ENCODE results near the gene MFSD6. TPM values are rescaled to one million over a fixed set of nuclear protein-coding genes. Genes with fewer than 3 reads are reported as not detected.
"Not testable (repeated sequence)": the region's sequence is repeated elsewhere in the genome, so short reads cannot be mapped to it uniquely, and the experiment has no call there.

Gene MFSD6
- polyA plus RNA-seq = 11.8 and 15.8 TPM in 2 replicates
- polyA minus RNA-seq = 50.9 and 66.7 TPM in 2 replicates

DNA sequence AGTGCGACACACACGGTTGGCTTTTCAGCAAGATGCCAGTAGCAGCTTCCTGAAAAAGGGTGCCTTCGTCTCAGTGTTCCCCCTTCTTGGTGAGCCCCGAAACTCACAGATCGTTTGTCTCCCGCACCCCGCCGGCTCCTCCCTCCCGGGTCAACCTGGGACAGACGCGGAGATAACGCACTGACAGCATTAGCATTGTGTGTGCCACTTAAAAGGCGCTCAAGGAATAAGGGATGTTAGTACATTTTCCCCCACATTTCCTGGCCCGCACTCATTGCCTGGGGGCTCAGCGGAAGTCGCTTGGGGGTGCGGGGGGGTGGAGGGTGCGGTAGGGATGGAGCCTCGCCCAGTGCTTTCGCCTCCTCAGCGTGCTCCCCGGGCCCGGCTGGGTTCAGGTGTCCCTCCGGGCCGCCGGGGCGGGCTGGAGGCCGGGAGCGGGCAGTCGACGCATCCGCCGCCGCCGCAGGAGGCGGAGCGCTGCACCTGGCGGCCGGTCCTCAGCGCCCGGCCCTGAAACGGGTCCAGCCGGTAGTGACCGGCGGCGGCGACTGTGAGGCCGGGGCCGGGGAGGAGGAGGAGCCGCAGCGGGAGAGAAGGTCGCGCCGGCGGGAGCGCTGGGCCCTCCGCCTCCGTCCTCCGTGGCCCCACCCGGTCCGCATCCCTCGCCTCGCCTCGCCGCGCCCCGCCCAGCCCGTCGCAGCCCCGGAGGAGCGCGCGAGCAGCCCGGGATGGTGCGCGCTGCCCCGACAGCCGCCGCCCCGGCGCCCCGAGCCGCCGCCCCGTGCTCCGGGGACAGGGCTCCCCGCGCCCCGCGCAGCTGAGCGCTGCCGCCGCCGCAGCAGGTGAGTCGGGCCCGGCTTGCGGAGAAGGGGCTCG, at the start of gene MFSD6:
Gene MFSD6 (plus strand): TSS at position 694 of the 876 bp plus-strand sequence. CDS start 27,675 bp downstream, outside the sequence.
- Histone ChIP-seq H3K9me2 (ENCODE audit: insufficient read depth, low read length) (no peaks in the 10 kb centered on the region), H3K79me2 (replicated peaks; ENCODE audit: insufficient read depth, low read length) (peaks cover 14% of the 10 kb centered on the region), H3K4me2 (ENCODE audit: low read length) (peak within 1 kb of the TSS; percentile 96), H2AFZ (ENCODE audit: low read depth, low read length) (peak within 1 kb of the TSS; percentile 73), H3K4me3 (ENCODE audit: low read length) (peak within 1 kb of the TSS; percentile 87), H3K27me3 (ENCODE audit: insufficient read depth, low read depth, low read length) (peaks cover 7% of the 10 kb centered on the region), H3F3A (ENCODE audit: insufficient read depth, low read length, poor library complexity, severe bottlenecking) (no peaks in the 10 kb centered on the region), H3K36me3 (ENCODE audit: insufficient read depth, low read length) (no peaks in the 10 kb centered on the region), H3K27ac (ENCODE audit: low read length) (peak within 1 kb of the TSS; percentile 77), H3K9me3 (ENCODE audit: low read length) (no peaks in the 10 kb centered on the region), H3K9ac (ENCODE audit: low read length) (peak within 1 kb of the TSS; percentile 89), H4K20me1 (ENCODE audit: insufficient read depth) (no peaks in the 10 kb centered on the region)
- no peak for TF ChIP-seq SMC3 (conservative IDR thresholded peaks at IDR 0.05; ENCODE audit: poor library complexity)
- TF ChIP-seq RAD21 (conservative IDR thresholded peaks at IDR 0.05) = peak; percentile 8
- no peak for TF ChIP-seq EZH2 (IDR thresholded peaks at IDR 0.05; ENCODE audit: borderline replicate concordance, insufficient read depth, low read length, poor library complexity, severe bottlenecking)
- peak; percentile 11 for TF ChIP-seq POLR2AphosphoS5 (IDR thresholded peaks at IDR 0.05)

- not testable (repeated sequence) for H3K9me2 ChIP-seq (ENCODE audit: insufficient read depth, low read length); H3K36me3 ChIP-seq (ENCODE audit: insufficient read depth, low read length); H3F3A ChIP-seq (ENCODE audit: insufficient read depth, low read length, poor library complexity, severe bottlenecking); H3K9me3 ChIP-seq (ENCODE audit: low read length); H3K9ac ChIP-seq (ENCODE audit: low read length); H3K79me2 ChIP-seq (replicated peaks; ENCODE audit: insufficient read depth, low read length); H4K20me1 ChIP-seq (ENCODE audit: insufficient read depth); H3K4me2 ChIP-seq (ENCODE audit: low read length); H3K4me3 ChIP-seq (ENCODE audit: low read length); H3K27me3 ChIP-seq (ENCODE audit: insufficient read depth, low read depth, low read length); H2AFZ ChIP-seq (ENCODE audit: low read depth, low read length); H3K27ac ChIP-seq (ENCODE audit: low read length)
Observed at GRCh38 chr2:190358655-190359448, 49.3 kb upstream of the MFSD6 start.

GRCh38 chr2:190360561-190360960, 47.6 kb upstream of the MFSD6 start:
- Histone ChIP-seq H3K4me3 (ENCODE audit: low read length) (no peak overlapping the region), H3K27ac (ENCODE audit: low read length) (no peak overlapping the region)

More at GRCh38 chr2:190360561-190360960, 47.6 kb upstream of the MFSD6 start:
- no peak overlapping the region for H2AFZ ChIP-seq (ENCODE audit: low read depth, low read length)
- H3K36me3 ChIP-seq (ENCODE audit: insufficient read depth, low read length) = no peaks in the 10 kb centered on the region
- H4K20me1 ChIP-seq (ENCODE audit: insufficient read depth) = no peaks in the 10 kb centered on the region
- TF ChIP-seq EZH2 (IDR thresholded peaks at IDR 0.05; ENCODE audit: borderline replicate concordance, insufficient read depth, low read length, poor library complexity, severe bottlenecking) = no peak
- no peak for TF ChIP-seq TAF1 (IDR thresholded peaks at IDR 0.05; ENCODE audit: low read depth)
- TF ChIP-seq POLR2AphosphoS5 (IDR thresholded peaks at IDR 0.05) = no peak
- TF ChIP-seq REST (IDR thresholded peaks at IDR 0.05; ENCODE audit: borderline replicate concordance) = no peak
- no peak for TF ChIP-seq RAD21 (conservative IDR thresholded peaks at IDR 0.05)
- TF ChIP-seq EP300 (conservative IDR thresholded peaks at IDR 0.05; ENCODE audit: poor library complexity, severe bottlenecking) = no peak
- no peak for TF ChIP-seq MXI1 (conservative IDR thresholded peaks at IDR 0.05; ENCODE audit: poor library complexity, severe bottlenecking)
- TF ChIP-seq CTCF (IDR thresholded peaks at IDR 0.05; ENCODE audit: poor library complexity, severe bottlenecking) = no peak
- no peak for TF ChIP-seq SMC3 (conservative IDR thresholded peaks at IDR 0.05; ENCODE audit: poor library complexity)
- no peaks in the 10 kb centered on the region for H3K9me3 ChIP-seq (ENCODE audit: low read length)
- no peak overlapping the region for H3K9ac ChIP-seq (ENCODE audit: low read length)
- H3F3A ChIP-seq (ENCODE audit: insufficient read depth, low read length, poor library complexity, severe bottlenecking) = no peaks in the 10 kb centered on the region
- no peaks in the 10 kb centered on the region for H3K27me3 ChIP-seq (ENCODE audit: insufficient read depth, low read depth, low read length)
- H3K4me2 ChIP-seq (ENCODE audit: low read length) = no peak overlapping the region
- H3K79me2 ChIP-seq (replicated peaks; ENCODE audit: insufficient read depth, low read length) = no peaks in the 10 kb centered on the region
- no peaks in the 10 kb centered on the region for H3K9me2 ChIP-seq (ENCODE audit: insufficient read depth, low read length)

Measured in neural cell (in vitro differentiated cells).